Liver (tissue), 3 donors: ENCODE measurements around the gene TECTB.

Experiments used
- EGR1 ChIP-seq, 2 donors: IDR thresholded peaks; 2 replicates each; pipeline ENCODE4 v1.6.1; 2016 to 2018; ENCODE audit warnings: antibody characterized with exemption in 2 of 2, low read depth in 2 of 2
- HNF4A ChIP-seq, 2 donors: conservative IDR thresholded peaks; 2 replicates each; pipeline ENCODE4 v1.6.1; 2016; ENCODE audit warnings: antibody characterized with exemption in 2 of 2, mild to moderate bottlenecking in 2 of 2
- JUND ChIP-seq, 2 donors: IDR thresholded peaks; 2 replicates each; pipeline ENCODE4 v1.6.1; 2016; ENCODE audit warnings: antibody characterized with exemption in 2 of 2
- RAD21 ChIP-seq, 2 donors: IDR thresholded peaks; 2 replicates each; pipeline ENCODE4 v1.6.1; 2016; ENCODE audit warnings: antibody characterized with exemption in 2 of 2, mild to moderate bottlenecking in 2 of 2
- YY1 ChIP-seq: IDR thresholded peaks from 2 replicates; pipeline ENCODE4 v1.6.1; 2016; ENCODE audit warnings: antibody characterized with exemption, mild to moderate bottlenecking
- TF ChIP-seq, protein P1 (sequence below): fragments of 150-350 bp; IDR thresholded peaks from 2 replicates; pipeline ENCODE4 v1.5.1; 2017; ENCODE audit warnings: improper control_type of control experiment, low read depth, low read length; ENCODE audit not compliant: missing input control
- TF ChIP-seq, protein P2 (sequence below): IDR thresholded peaks from 2 replicates; pipeline ENCODE4 v1.6.1; 2016; ENCODE audit warnings: antibody characterized with exemption
- TF ChIP-seq, protein P3 (sequence below): IDR thresholded peaks from 2 replicates; pipeline ENCODE4 v1.6.1; 2016; ENCODE audit warnings: antibody characterized with exemption, mild to moderate bottlenecking
- TF ChIP-seq, protein P4 (sequence below): IDR thresholded peaks from 2 replicates; pipeline ENCODE4 v1.6.1; 2016; ENCODE audit warnings: antibody characterized with exemption
- donor health status: healthy.
- donor health status: healthy.

DNA sequence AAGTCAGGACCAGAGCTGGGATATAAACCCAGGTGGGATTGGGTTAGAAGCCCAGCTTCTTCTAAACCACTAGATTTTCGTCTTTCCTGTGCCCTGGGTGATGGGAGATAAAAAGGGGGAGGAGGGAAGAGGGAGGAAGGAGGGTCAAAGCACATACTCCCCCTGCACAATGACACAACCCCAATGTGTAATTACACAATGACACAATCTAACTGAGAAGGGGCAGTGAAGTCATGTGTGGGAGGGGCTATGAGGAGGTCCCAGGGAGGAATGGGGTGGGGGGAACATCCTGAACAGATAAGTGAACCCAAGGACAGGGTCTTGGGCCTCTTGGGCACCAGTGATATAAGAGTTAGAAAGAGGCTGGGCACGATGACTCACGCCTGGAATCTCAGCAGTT is 44.5 kb downstream of the TECTB start:
- TF ChIP-seq, protein P1, sequence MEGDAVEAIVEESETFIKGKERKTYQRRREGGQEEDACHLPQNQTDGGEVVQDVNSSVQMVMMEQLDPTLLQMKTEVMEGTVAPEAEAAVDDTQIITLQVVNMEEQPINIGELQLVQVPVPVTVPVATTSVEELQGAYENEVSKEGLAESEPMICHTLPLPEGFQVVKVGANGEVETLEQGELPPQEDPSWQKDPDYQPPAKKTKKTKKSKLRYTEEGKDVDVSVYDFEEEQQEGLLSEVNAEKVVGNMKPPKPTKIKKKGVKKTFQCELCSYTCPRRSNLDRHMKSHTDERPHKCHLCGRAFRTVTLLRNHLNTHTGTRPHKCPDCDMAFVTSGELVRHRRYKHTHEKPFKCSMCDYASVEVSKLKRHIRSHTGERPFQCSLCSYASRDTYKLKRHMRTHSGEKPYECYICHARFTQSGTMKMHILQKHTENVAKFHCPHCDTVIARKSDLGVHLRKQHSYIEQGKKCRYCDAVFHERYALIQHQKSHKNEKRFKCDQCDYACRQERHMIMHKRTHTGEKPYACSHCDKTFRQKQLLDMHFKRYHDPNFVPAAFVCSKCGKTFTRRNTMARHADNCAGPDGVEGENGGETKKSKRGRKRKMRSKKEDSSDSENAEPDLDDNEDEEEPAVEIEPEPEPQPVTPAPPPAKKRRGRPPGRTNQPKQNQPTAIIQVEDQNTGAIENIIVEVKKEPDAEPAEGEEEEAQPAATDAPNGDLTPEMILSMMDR: no peak
- TF ChIP-seq RAD21 (IDR thresholded peaks at IDR 0.05): no peak
- TF ChIP-seq, protein P2, sequence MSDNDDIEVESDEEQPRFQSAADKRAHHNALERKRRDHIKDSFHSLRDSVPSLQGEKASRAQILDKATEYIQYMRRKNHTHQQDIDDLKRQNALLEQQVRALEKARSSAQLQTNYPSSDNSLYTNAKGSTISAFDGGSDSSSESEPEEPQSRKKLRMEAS: no peak
- TF ChIP-seq, protein P3, sequence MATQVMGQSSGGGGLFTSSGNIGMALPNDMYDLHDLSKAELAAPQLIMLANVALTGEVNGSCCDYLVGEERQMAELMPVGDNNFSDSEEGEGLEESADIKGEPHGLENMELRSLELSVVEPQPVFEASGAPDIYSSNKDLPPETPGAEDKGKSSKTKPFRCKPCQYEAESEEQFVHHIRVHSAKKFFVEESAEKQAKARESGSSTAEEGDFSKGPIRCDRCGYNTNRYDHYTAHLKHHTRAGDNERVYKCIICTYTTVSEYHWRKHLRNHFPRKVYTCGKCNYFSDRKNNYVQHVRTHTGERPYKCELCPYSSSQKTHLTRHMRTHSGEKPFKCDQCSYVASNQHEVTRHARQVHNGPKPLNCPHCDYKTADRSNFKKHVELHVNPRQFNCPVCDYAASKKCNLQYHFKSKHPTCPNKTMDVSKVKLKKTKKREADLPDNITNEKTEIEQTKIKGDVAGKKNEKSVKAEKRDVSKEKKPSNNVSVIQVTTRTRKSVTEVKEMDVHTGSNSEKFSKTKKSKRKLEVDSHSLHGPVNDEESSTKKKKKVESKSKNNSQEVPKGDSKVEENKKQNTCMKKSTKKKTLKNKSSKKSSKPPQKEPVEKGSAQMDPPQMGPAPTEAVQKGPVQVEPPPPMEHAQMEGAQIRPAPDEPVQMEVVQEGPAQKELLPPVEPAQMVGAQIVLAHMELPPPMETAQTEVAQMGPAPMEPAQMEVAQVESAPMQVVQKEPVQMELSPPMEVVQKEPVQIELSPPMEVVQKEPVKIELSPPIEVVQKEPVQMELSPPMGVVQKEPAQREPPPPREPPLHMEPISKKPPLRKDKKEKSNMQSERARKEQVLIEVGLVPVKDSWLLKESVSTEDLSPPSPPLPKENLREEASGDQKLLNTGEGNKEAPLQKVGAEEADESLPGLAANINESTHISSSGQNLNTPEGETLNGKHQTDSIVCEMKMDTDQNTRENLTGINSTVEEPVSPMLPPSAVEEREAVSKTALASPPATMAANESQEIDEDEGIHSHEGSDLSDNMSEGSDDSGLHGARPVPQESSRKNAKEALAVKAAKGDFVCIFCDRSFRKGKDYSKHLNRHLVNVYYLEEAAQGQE: no peak
- TF ChIP-seq YY1: no peak
- TF ChIP-seq EGR1 (IDR thresholded peaks at IDR 0.05; ENCODE audit: low read depth in 2 of 2): no peak
- TF ChIP-seq JUND (IDR thresholded peaks at IDR 0.05): no peak
- TF ChIP-seq, protein P4, sequence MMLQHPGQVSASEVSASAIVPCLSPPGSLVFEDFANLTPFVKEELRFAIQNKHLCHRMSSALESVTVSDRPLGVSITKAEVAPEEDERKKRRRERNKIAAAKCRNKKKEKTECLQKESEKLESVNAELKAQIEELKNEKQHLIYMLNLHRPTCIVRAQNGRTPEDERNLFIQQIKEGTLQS: no peak
- no peak for TF ChIP-seq HNF4A (conservative IDR thresholded peaks at IDR 0.05)
